Measurements from ENCODE around the gene C10orf71.

Gene C10orf71

GRCh38 chr10:49355221-49355620, 56.3 kb downstream of the C10orf71 start:
- Histone ChIP-seq H3K27me3 (ENCODE audit: insufficient read depth, low read length) (no peaks in the 10 kb centered on the region), H3K9ac (ENCODE audit: low read depth, low read length) (no peak overlapping the region), H3K4me3 (ENCODE audit: low read length) (no peak overlapping the region), H3K27ac (ENCODE audit: low read depth, low read length) (no peak overlapping the region), H3K9me3 (ENCODE audit: insufficient read depth, low read depth, low read length) (0 out of 2 replicates have a peak, but pooled peaks cover 3% of the 10 kb centered on the region), H3K4me1 (ENCODE audit: insufficient read depth, low read length) (peaks cover 4% of the 10 kb centered on the region; the same call in 1 of the 2 replicates), H3K36me3 (ENCODE audit: insufficient read depth, low read length) (no peaks in the 10 kb centered on the region)
- WGBS: 91% methylated on average over 2 of the region's 3 CpGs

- no peak overlapping the region for H3K27ac ChIP-seq (ENCODE audit: low read depth, low read length)
- no peaks in the 10 kb centered on the region for H3K9me3 ChIP-seq (ENCODE audit: insufficient read depth, low read depth, low read length)
- H3K4me1 ChIP-seq (ENCODE audit: insufficient read depth, low read length): peaks cover 6% of the 10 kb centered on the region; the same call in 1 of the 2 replicates
- H3K36me3 ChIP-seq (ENCODE audit: insufficient read depth, low read length): no peaks in the 10 kb centered on the region
- WGBS: 95% methylated on average over 4 of the region's 4 CpGs
- no peaks in the 10 kb centered on the region for H3K27me3 ChIP-seq (ENCODE audit: insufficient read depth, low read length)
- no peak overlapping the region for H3K9ac ChIP-seq (ENCODE audit: low read depth, low read length)
- H3K4me3 ChIP-seq (ENCODE audit: low read length): no peak overlapping the region
These were observed 57.2 kb downstream of the C10orf71 start for GRCh38 chr10:49356181-49356580.

- no peak overlapping the region for H3K27ac ChIP-seq (ENCODE audit: low read depth, low read length)
- no peak overlapping the region for H3K9ac ChIP-seq (ENCODE audit: low read depth, low read length)
- H3K4me3 ChIP-seq (ENCODE audit: low read length): no peak overlapping the region
- H3K27me3 ChIP-seq (ENCODE audit: insufficient read depth, low read length): no peaks in the 10 kb centered on the region
- H3K4me1 ChIP-seq (ENCODE audit: insufficient read depth, low read length): peaks cover 6% of the 10 kb centered on the region; the same call in 1 of the 2 replicates
- no peaks in the 10 kb centered on the region for H3K9me3 ChIP-seq (ENCODE audit: insufficient read depth, low read depth, low read length)
- no peaks in the 10 kb centered on the region for H3K36me3 ChIP-seq (ENCODE audit: insufficient read depth, low read length)
- WGBS: 93% methylated on average over 1 of the region's 1 CpG
These were observed 58.0 kb downstream of the C10orf71 start for GRCh38 chr10:49356944-49357343.

GRCh38 chr10:49357910-49358309, 58.9 kb downstream of the C10orf71 start:
- no peak overlapping the region for H3K27ac ChIP-seq (ENCODE audit: low read depth, low read length)
- H3K9me3 ChIP-seq (ENCODE audit: insufficient read depth, low read depth, low read length): no peaks in the 10 kb centered on the region
- no peaks in the 10 kb centered on the region for H3K36me3 ChIP-seq (ENCODE audit: insufficient read depth, low read length)
- H3K4me3 ChIP-seq (ENCODE audit: low read length): no peak overlapping the region
- H3K27me3 ChIP-seq (ENCODE audit: insufficient read depth, low read length): no peaks in the 10 kb centered on the region
- no peak overlapping the region for H3K9ac ChIP-seq (ENCODE audit: low read depth, low read length)
- peaks cover 6% of the 10 kb centered on the region; the same call in 1 of the 2 replicates for H3K4me1 ChIP-seq (ENCODE audit: insufficient read depth, low read length)
- 91% methylated on average over 2 of the region's 2 CpGs for WGBS

GRCh38 chr10:49359349-49360270, 60.6 kb downstream of the C10orf71 start:
- Histone ChIP-seq H3K27me3 (ENCODE audit: insufficient read depth, low read length) (no peaks in the 10 kb centered on the region), H3K9ac (ENCODE audit: low read depth, low read length) (no peak overlapping the region), H3K36me3 (ENCODE audit: insufficient read depth, low read length) (no peaks in the 10 kb centered on the region), H3K4me1 (ENCODE audit: insufficient read depth, low read length) (peaks cover 6% of the 10 kb centered on the region; the same call in 1 of the 2 replicates), H3K9me3 (ENCODE audit: insufficient read depth, low read depth, low read length) (no peaks in the 10 kb centered on the region), H3K4me3 (ENCODE audit: low read length) (no peak overlapping the region), H3K27ac (ENCODE audit: low read depth, low read length) (no peak overlapping the region; the same call in 1 of the 2 replicates)
- WGBS: 65% methylated on average over 11 of the region's 13 CpGs

- WGBS: 79% methylated on average over 15 of the region's 15 CpGs
- Histone ChIP-seq H3K27me3 (ENCODE audit: insufficient read depth, low read length) (no peaks in the 10 kb centered on the region), H3K9me3 (ENCODE audit: insufficient read depth, low read depth, low read length) (no peaks in the 10 kb centered on the region), H3K9ac (ENCODE audit: low read depth, low read length) (no peak overlapping the region), H3K4me3 (ENCODE audit: low read length) (no peak overlapping the region), H3K4me1 (ENCODE audit: insufficient read depth, low read length) (peaks cover 6% of the 10 kb centered on the region; the same call in 1 of the 2 replicates), H3K36me3 (ENCODE audit: insufficient read depth, low read length) (no peaks in the 10 kb centered on the region), H3K27ac (ENCODE audit: low read depth, low read length) (no peak overlapping the region)
These were observed 61.6 kb downstream of the C10orf71 start for GRCh38 chr10:49360271-49361177.

GRCh38 chr10:49361178-49361554, 62.2 kb downstream of the C10orf71 start:
- H3K27me3 ChIP-seq (ENCODE audit: insufficient read depth, low read length): no peaks in the 10 kb centered on the region
- 92% methylated on average over 8 of the region's 8 CpGs for WGBS
- no peak overlapping the region for H3K27ac ChIP-seq (ENCODE audit: low read depth, low read length)

GRCh38 chr10:49361735-49362568, 63.0 kb downstream of the C10orf71 start:
- Histone ChIP-seq H3K9ac (ENCODE audit: low read depth, low read length) (no peak overlapping the region), H3K4me3 (ENCODE audit: low read length) (no peak overlapping the region), H3K27me3 (ENCODE audit: insufficient read depth, low read length) (no peaks in the 10 kb centered on the region), H3K4me1 (ENCODE audit: insufficient read depth, low read length) (peaks cover 6% of the 10 kb centered on the region; the same call in 1 of the 2 replicates), H3K36me3 (ENCODE audit: insufficient read depth, low read length) (no peaks in the 10 kb centered on the region), H3K9me3 (ENCODE audit: insufficient read depth, low read depth, low read length) (no peaks in the 10 kb centered on the region), H3K27ac (ENCODE audit: low read depth, low read length) (no peak overlapping the region)
- 78% methylated on average over 11 of the region's 11 CpGs for WGBS

More at GRCh38 chr10:49361178-49361554, 62.2 kb downstream of the C10orf71 start:
- Histone ChIP-seq H3K9ac (ENCODE audit: low read depth, low read length) (no peak overlapping the region), H3K9me3 (ENCODE audit: insufficient read depth, low read depth, low read length) (no peaks in the 10 kb centered on the region), H3K36me3 (ENCODE audit: insufficient read depth, low read length) (no peaks in the 10 kb centered on the region), H3K4me1 (ENCODE audit: insufficient read depth, low read length) (peaks cover 6% of the 10 kb centered on the region; the same call in 1 of the 2 replicates), H3K4me3 (ENCODE audit: low read length) (no peak overlapping the region)

- peaks cover 6% of the 10 kb centered on the region; the same call in 1 of the 2 replicates for H3K4me1 ChIP-seq (ENCODE audit: insufficient read depth, low read length)
- 94% methylated on average over 10 of the region's 10 CpGs for WGBS
- H3K4me3 ChIP-seq (ENCODE audit: low read length): no peak overlapping the region
- no peaks in the 10 kb centered on the region for H3K36me3 ChIP-seq (ENCODE audit: insufficient read depth, low read length)
- no peaks in the 10 kb centered on the region for H3K9me3 ChIP-seq (ENCODE audit: insufficient read depth, low read depth, low read length)
- H3K27me3 ChIP-seq (ENCODE audit: insufficient read depth, low read length): no peaks in the 10 kb centered on the region
- no peak overlapping the region for H3K27ac ChIP-seq (ENCODE audit: low read depth, low read length)
- H3K9ac ChIP-seq (ENCODE audit: low read depth, low read length): no peak overlapping the region
These were observed 63.8 kb downstream of the C10orf71 start for GRCh38 chr10:49362596-49363260.
